Heart left ventricle (tissue), 13 donors: ENCODE data around the gene POLG.

Source experiments
- CTCF ChIP-seq, 12 donors: fragments of 200-600 bp; sonication (generic) in 4 of 12; IDR thresholded peaks; one replicate each; pipeline versions ENCODE4 v1.5.0 to v1.8.0; 2018 to 2022; ENCODE audit warnings: antibody characterized with exemption in 12 of 12, mild to moderate bottlenecking in 5 of 12
- POLR2A ChIP-seq, 2 donors: fragments of 450-650 bp; IDR thresholded peaks; one replicate each; pipeline ENCODE4 v1.6.1; 2017; ENCODE audit warnings: antibody characterized with exemption in 2 of 2, mild to moderate bottlenecking in 2 of 2, moderate library complexity in 2 of 2
- donor health status: ischemic (EF 13 %, LVEDD 7.1; RV severe dilation, severe dysfunction).
- donor health status: DM: no; HTN: yes; CAD: no.
- donor health status: DM: no; HTN: no; CAD: no.
- donor health status: ischemic (EF 25% LVEDD 6.9; RV normal size, moderate dysfunction).
- donor health status: ischemic (EF 25% LVEDD 5.7; RV mildly dilated, moderate dysfunction).
- donor health status: ischemic (EF 35%, LVEDD 5.7; RV mildly dilated, moderate dysfunction).
- donor health status: nonischemic (EF 11% LVEDD 7.7; RV severe dilation, severe dysfunction).
- donor health status: DM: yes; HTN: yes; CAD: no.
- donor health status: PGD.
- donor health status: ischemic (EF 29% LVEDD 5.4; RV normal size, mild dysfunction).
- donor health status: nonischemic (EF 23%, LVEDD 6.1; RV moderate dilation, normal function).

- TF ChIP-seq CTCF (IDR thresholded peaks at IDR 0.05) (no peak), POLR2A (IDR thresholded peaks at IDR 0.05) (no peak)
These were observed 30.6 kb downstream of the POLG start for GRCh38 chr15:89303986-89304385.
